Tibial nerve (tissue), 4 donors: Measurements from ENCODE around the gene FAIM2. TPM values are rescaled to one million over a fixed set of nuclear protein-coding genes. Genes with fewer than 3 reads are reported as not detected.
A peak's percentile ranks its signal among the peaks of the same experiment; 100 is the strongest.

Source experiments
- DNase-seq, 2 donors: peaks; one replicate each; pipeline ENCODE4 v3.0.0-alpha.2; 2019; ENCODE audit warnings: low spot score in 2 of 2
- H3K27ac ChIP-seq, 4 donors: fragments of 200-600 bp; sonication (generic) in 3 of 4; one replicate each; pipeline ENCODE4 v1.5.1; 2017 to 2019; ENCODE audit warnings: mild to moderate bottlenecking in 1 of 4
- H3K27me3 ChIP-seq, 2 donors: fragments of 200-600 bp; sonication (generic) in 1 of 2; one replicate each; pipeline versions ENCODE4 v1.5.1 to v1.6.0; 2017 to 2019
- H3K36me3 ChIP-seq, 3 donors: fragments of 200-600 bp; sonication (generic); one replicate each; pipeline ENCODE4 v1.5.1; 2018 to 2019
- H3K4me1 ChIP-seq, 4 donors: fragments of 200-600 bp; sonication (generic) in 3 of 4; one replicate each; pipeline ENCODE4 v1.5.1; 2017 to 2019
- H3K4me3 ChIP-seq, 4 donors: fragments of 200-600 bp; sonication (generic) in 3 of 4; one replicate each; pipeline ENCODE4 v1.5.1; 2017 to 2019; ENCODE audit warnings: mild to moderate bottlenecking in 1 of 4, moderate library complexity in 1 of 4
- H3K9me3 ChIP-seq, 4 donors: fragments of 200-600 bp; sonication (generic) in 3 of 4; one replicate each; pipeline ENCODE4 v1.5.1; 2017 to 2019
- CTCF ChIP-seq, 5 experiments: fragments of 200-600 bp in 3 of 5; fragments of 450-650 bp in 2 of 5; sonication (generic) in 3 of 5; IDR thresholded peaks; one replicate each; pipeline ENCODE4 v1.5.1; 2016 to 2019; ENCODE audit warnings: antibody characterized with exemption in 5 of 5, mild to moderate bottlenecking in 3 of 5, moderate library complexity in 2 of 5
- EP300 ChIP-seq, 2 donors: sonication (generic); formaldehyde crosslinking; IDR thresholded peaks; one replicate each; pipeline ENCODE4 v1.6.1; 2017; ENCODE audit warnings: antibody characterized with exemption in 2 of 2, mild to moderate bottlenecking in 1 of 2
- POLR2A ChIP-seq, 2 donors: fragments of 450-650 bp; IDR thresholded peaks; one replicate each; pipeline ENCODE4 v1.6.1; 2017; ENCODE audit warnings: antibody characterized with exemption in 2 of 2, mild to moderate bottlenecking in 2 of 2, moderate library complexity in 2 of 2
- WGBS, 2 donors: methylation state at CpG; one replicate each; pipeline ENCODE4 v1.1.5; 2018; 5-methylcytosine and 5-hydroxymethylcytosine counted together
- total RNA-seq, 4 donors: library from RNA; depleted of rRNA; stranded (reverse); fragments of >200 nt; gene quantifications; one replicate each; pipeline ENCODE4 v1.1.0, GENCODE V29; 2016

FAIM2 gene
- total RNA-seq, 4 donors from 2014 or later, result 6.9 to 68.6 (median 36.9) TPM

- Histone ChIP-seq H3K36me3 (no peaks in the 10 kb centered on the region), H3K4me1 (peaks cover 0 to 11% (median 3%) of the 10 kb centered on the region in 4 donors), H3K27ac (no peak overlapping the region), H3K27me3 (peaks cover 0 to 3% of the 10 kb centered on the region in 2 donors), H3K9me3 (no peaks in the 10 kb centered on the region), H3K4me3 (no peak overlapping the region)
- no peak for DNase-seq
- WGBS, 2 donors, result 58 to 68% methylated on average over 3 of the region's 3 CpGs
- no peak for TF ChIP-seq POLR2A (IDR thresholded peaks at IDR 0.05)
- no peak for TF ChIP-seq EP300 (IDR thresholded peaks at IDR 0.05)
- no peak for TF ChIP-seq CTCF (IDR thresholded peaks at IDR 0.05)
Measured at GRCh38 chr12:49946497-49946896, 42.8 kb upstream of the FAIM2 start.

- Histone ChIP-seq H3K9me3 (no peaks in the 10 kb centered on the region), H3K27ac (no peak overlapping the region), H3K36me3 (no peaks in the 10 kb centered on the region), H3K4me1 (peaks cover 0 to 11% (median 3%) of the 10 kb centered on the region in 4 donors), H3K4me3 (no peak overlapping the region), H3K27me3 (peaks cover 0 to 3% of the 10 kb centered on the region in 2 donors)
- 90% methylated on average over 9 of the region's 9 CpGs for WGBS, 2 donors
- DNase-seq, result no peak
- TF ChIP-seq CTCF (IDR thresholded peaks at IDR 0.05) (no peak), EP300 (IDR thresholded peaks at IDR 0.05) (no peak), POLR2A (IDR thresholded peaks at IDR 0.05) (no peak)
Measured at GRCh38 chr12:49946086-49946485, 42.4 kb upstream of the FAIM2 start.

GRCh38 chr12:49945394-49946080, 41.8 kb upstream of the FAIM2 start:
- no peaks in the 10 kb centered on the region for H3K36me3 ChIP-seq
- peak overlapping the region in 2 of 4 donors; percentile 62 to 66 for H3K27ac ChIP-seq
- peaks cover 0 to 11% (median 3%) of the 10 kb centered on the region in 4 donors for H3K4me1 ChIP-seq
- TF ChIP-seq EP300 (IDR thresholded peaks at IDR 0.05) (peak in 1 of 2 donors; percentile 28), CTCF (IDR thresholded peaks at IDR 0.05) (peak; percentile 85 to 95 (median 89)), POLR2A (IDR thresholded peaks at IDR 0.05) (no peak)
- H3K9me3 ChIP-seq, result no peaks in the 10 kb centered on the region
- 4 to 7% methylated on average over 28 of the region's 28 CpGs for WGBS, 2 donors
- H3K4me3 ChIP-seq, result peak overlapping the region in 2 of 4 donors; percentile 26 to 31
- H3K27me3 ChIP-seq, result peaks cover 0 to 3% of the 10 kb centered on the region in 2 donors
- DNase-seq, result peak; percentile 52 to 69

- 94 to 95% methylated on average over 3 of the region's 3 CpGs for WGBS, 2 donors
- no peak for DNase-seq
- no peak overlapping the region for H3K27ac ChIP-seq
- peaks cover 0 to 14% (median 3%) of the 10 kb centered on the region in 4 donors for H3K4me1 ChIP-seq
- H3K4me3 ChIP-seq, result no peak overlapping the region
- TF ChIP-seq CTCF (IDR thresholded peaks at IDR 0.05), result no peak
- no peak for TF ChIP-seq EP300 (IDR thresholded peaks at IDR 0.05)
- no peak for TF ChIP-seq POLR2A (IDR thresholded peaks at IDR 0.05)
- no peaks in the 10 kb centered on the region for H3K9me3 ChIP-seq
- H3K27me3 ChIP-seq, result peaks cover 0 to 3% of the 10 kb centered on the region in 2 donors
- H3K36me3 ChIP-seq, result no peaks in the 10 kb centered on the region
Measured at GRCh38 chr12:49944718-49945117, 41.0 kb upstream of the FAIM2 start.

GRCh38 chr12:49944046-49944445, 40.3 kb upstream of the FAIM2 start:
- 86 to 87% methylated on average over 5 of the region's 5 CpGs for WGBS, 2 donors

More at GRCh38 chr12:49944046-49944445, 40.3 kb upstream of the FAIM2 start:
- no peak overlapping the region for H3K4me3 ChIP-seq
- no peak for DNase-seq
- no peak for TF ChIP-seq POLR2A (IDR thresholded peaks at IDR 0.05)
- TF ChIP-seq EP300 (IDR thresholded peaks at IDR 0.05), result no peak
- no peak for TF ChIP-seq CTCF (IDR thresholded peaks at IDR 0.05)
- no peaks in the 10 kb centered on the region for H3K9me3 ChIP-seq
- no peak overlapping the region for H3K27ac ChIP-seq
- H3K4me1 ChIP-seq, result peaks cover 0 to 18% (median 3%) of the 10 kb centered on the region in 4 donors
- no peaks in the 10 kb centered on the region for H3K27me3 ChIP-seq
- no peaks in the 10 kb centered on the region for H3K36me3 ChIP-seq
